GM19397 (cell line): ENCODE data around the gene FIBIN.

ENCODE experiments used
- ATAC-seq: cut with Tn5 transposase; IDR thresholded peaks from one replicate; pipeline ENCODE4 v1.9.1; 2021; ENCODE audit warnings: mild to moderate bottlenecking, moderate library complexity; ENCODE audit not compliant: unreplicated experiment

The FIBIN gene

GRCh38 chr11:27020751-27021150 is 26.8 kb downstream of the FIBIN start:
- no peak for ATAC-seq

GRCh38 chr11:27022659-27023251 is 28.8 kb downstream of the FIBIN start:
- ATAC-seq = no peak

- no peak for ATAC-seq
Observed at GRCh38 chr11:27024865-27025264, 31.0 kb downstream of the FIBIN start.

GRCh38 chr11:27025312-27025955 is 31.5 kb downstream of the FIBIN start:
- no peak for ATAC-seq

- no peak for ATAC-seq
Observed at GRCh38 chr11:27025957-27026733, 32.2 kb downstream of the FIBIN start.

- no peak for ATAC-seq
Observed at GRCh38 chr11:27028561-27028965, 34.7 kb downstream of the FIBIN start.

- no peak for ATAC-seq
Observed at GRCh38 chr11:27029966-27030365, 36.1 kb downstream of the FIBIN start.

GRCh38 chr11:27031754-27032153 is 37.8 kb downstream of the FIBIN start:
- ATAC-seq = no peak

GRCh38 chr11:27039873-27040272 is 46.0 kb downstream of the FIBIN start:
- no peak for ATAC-seq

- no peak for ATAC-seq
Observed at GRCh38 chr11:27040302-27041115, 46.6 kb downstream of the FIBIN start, which contains the start of gene BBOX1. BBOX1 (plus strand) TSS chr11:27040815; CDS start chr11:27055431, 14,616 bp downstream.

GRCh38 chr11:27041141-27041899 is 47.4 kb downstream of the FIBIN start:
- no peak for ATAC-seq
